ENCODE results near the gene ARL16. TPM values are rescaled to one million over a fixed set of nuclear protein-coding genes. Genes with fewer than 3 reads are reported as not detected.

The ARL16 gene
- total RNA-seq, 1 experiment from 2014 or later, result 46.7 TPM

GRCh38 chr17:81666342-81667191 lies 17.0 kb downstream of the ARL16 start, which contains the start of the genes CCDC137 and OXLD1 (continued):
- no peak for TF ChIP-seq ATF2 (CRISPR knock-in tag; IDR thresholded peaks at IDR 0.05; ENCODE audit: borderline replicate concordance, low read depth)
- no peak for TF ChIP-seq ERG (CRISPR knock-in tag; IDR thresholded peaks at IDR 0.05)
- no peak; the same call in 1 of the 2 replicates for TF ChIP-seq E2F5 (CRISPR knock-in tag; IDR thresholded peaks at IDR 0.05)
- TF ChIP-seq HMGA2 (CRISPR knock-in tag; IDR thresholded peaks at IDR 0.05), result no peak
- TF ChIP-seq JAZF1 (CRISPR knock-in tag; IDR thresholded peaks at IDR 0.05), result no peak
- no peak for TF ChIP-seq ATF6 (CRISPR knock-in tag; IDR thresholded peaks at IDR 0.05)
- no peak for TF ChIP-seq ELF4 (CRISPR knock-in tag; IDR thresholded peaks at IDR 0.05; ENCODE audit: low read depth)
- no peak for TF ChIP-seq CDX4 (CRISPR knock-in tag; IDR thresholded peaks at IDR 0.05; ENCODE audit: borderline replicate concordance)
- TF ChIP-seq FOXP4 (CRISPR knock-in tag; IDR thresholded peaks at IDR 0.05), result peak; percentile 52
- no peak for TF ChIP-seq SMAD4 (CRISPR knock-in tag; IDR thresholded peaks at IDR 0.05)
- TF ChIP-seq GRHL2 (CRISPR knock-in tag; IDR thresholded peaks at IDR 0.05; ENCODE audit: insufficient replicate concordance, severe bottlenecking), result no peak
- TF ChIP-seq ZNF512 (CRISPR knock-in tag; IDR thresholded peaks at IDR 0.05; ENCODE audit: borderline replicate concordance), result no peak
- no peak for TF ChIP-seq IRF2 (CRISPR knock-in tag; IDR thresholded peaks at IDR 0.05; ENCODE audit: borderline replicate concordance, low read depth)
- TF ChIP-seq MXD4 (CRISPR knock-in tag; IDR thresholded peaks at IDR 0.05; ENCODE audit: borderline replicate concordance), result no peak
- TF ChIP-seq ESRRA (CRISPR knock-in tag; IDR thresholded peaks at IDR 0.05; ENCODE audit: borderline replicate concordance), result peak; percentile 43; the same call in 1 of the 2 replicates
- TF ChIP-seq ETV6 (CRISPR knock-in tag; IDR thresholded peaks at IDR 0.05), result peak; percentile 89; the same call in 1 of the 2 replicates
- no peak for TF ChIP-seq ATF1 (CRISPR knock-in tag; IDR thresholded peaks at IDR 0.05)
- no peak; the same call in 1 of the 2 replicates for TF ChIP-seq ZNF317 (CRISPR knock-in tag; IDR thresholded peaks at IDR 0.05; ENCODE audit: borderline replicate concordance, low read depth)
- TF ChIP-seq NFYB (CRISPR knock-in tag; conservative IDR thresholded peaks at IDR 0.05; ENCODE audit: low read depth), result peak; percentile 97
- peak; percentile 13; the same call in 1 of the 2 replicates for TF ChIP-seq PRDM15 (CRISPR knock-in tag; IDR thresholded peaks at IDR 0.05)
